HG03135 (cell line): ENCODE measurements around the gene UST.
"Not testable (repeated sequence)": the region's sequence is repeated elsewhere in the genome, so short reads cannot be mapped to it uniquely, and the experiment has no call there.

Experiments
- ATAC-seq: cut with Tn5 transposase; IDR thresholded peaks from one replicate; pipeline ENCODE4 v1.9.1; 2021; ENCODE audit warnings: mild to moderate bottlenecking, moderate library complexity; ENCODE audit not compliant: unreplicated experiment

The UST gene

GRCh38 chr6:148830614-148831013 lies 83.8 kb downstream of the UST start:
- ATAC-seq, result no peak

GRCh38 chr6:148831064-148831463 lies 84.2 kb downstream of the UST start:
- ATAC-seq, result no peak

DNA sequence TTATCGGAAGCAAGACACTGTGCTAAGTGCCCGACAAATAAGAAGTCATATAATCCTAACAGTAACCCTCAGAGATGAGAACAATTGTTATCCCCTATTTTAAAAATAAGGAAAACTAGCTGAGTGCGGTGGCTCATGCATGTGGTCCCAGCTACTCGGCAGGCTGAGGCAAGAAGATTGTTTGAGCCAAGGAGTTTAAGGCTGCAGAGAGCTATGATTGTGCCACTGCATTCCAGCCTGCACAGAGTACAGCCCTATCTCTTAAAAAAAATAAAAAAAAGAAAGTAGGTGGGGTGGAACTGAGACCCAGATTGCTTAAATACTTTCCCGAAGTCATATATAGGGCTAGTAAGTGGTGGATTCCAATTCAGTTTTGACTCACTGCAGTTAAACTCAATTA lies 84.7 kb downstream of the UST start:
- ATAC-seq, result no peak

DNA sequence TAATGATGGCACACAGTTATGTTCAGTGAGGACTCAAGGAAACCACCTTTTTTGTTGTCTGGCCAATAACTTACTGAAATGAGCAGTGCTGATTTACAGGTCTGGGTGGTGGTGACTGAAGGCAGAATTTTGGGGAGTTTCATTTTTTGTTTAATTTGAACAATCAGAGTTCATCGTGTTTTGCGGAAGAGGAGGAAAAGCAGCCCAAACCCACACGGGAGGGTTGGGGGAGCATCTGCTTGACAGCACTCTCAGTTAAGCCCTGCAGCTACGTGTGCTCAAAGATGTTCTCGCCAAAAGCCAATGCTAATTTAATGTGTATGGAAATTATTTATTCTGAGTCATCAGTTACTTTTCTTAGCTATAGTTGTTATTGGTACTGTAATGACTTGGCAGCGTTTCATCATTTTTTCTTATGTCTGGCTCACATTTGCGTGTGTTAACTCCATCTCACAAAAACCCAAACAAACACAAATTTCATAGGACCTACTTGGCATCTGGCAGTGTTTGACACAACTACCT lies 89.2 kb downstream of the UST start:
- ATAC-seq, result no peak

DNA sequence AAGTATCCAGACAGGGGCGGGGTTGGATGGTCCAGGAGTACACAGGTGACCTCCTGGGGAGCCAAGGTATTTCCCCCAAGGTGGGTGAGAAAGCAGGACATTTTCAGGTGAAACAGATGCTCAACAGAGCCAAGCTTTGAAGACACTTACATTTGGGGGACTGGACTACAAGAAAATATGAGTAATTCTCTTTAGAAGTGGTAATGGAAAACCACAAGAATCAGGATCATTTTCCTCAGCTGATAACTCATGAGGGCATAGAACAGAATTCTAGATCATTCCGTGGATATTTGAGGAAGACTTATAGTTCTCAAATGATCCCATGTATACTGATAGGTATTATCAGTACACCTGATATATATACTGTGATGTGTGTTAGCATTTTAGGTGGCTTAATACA lies 89.9 kb downstream of the UST start:
- ATAC-seq, result no peak

GRCh38 chr6:148837941-148838340 lies 91.1 kb downstream of the UST start:
- ATAC-seq, result no peak

DNA sequence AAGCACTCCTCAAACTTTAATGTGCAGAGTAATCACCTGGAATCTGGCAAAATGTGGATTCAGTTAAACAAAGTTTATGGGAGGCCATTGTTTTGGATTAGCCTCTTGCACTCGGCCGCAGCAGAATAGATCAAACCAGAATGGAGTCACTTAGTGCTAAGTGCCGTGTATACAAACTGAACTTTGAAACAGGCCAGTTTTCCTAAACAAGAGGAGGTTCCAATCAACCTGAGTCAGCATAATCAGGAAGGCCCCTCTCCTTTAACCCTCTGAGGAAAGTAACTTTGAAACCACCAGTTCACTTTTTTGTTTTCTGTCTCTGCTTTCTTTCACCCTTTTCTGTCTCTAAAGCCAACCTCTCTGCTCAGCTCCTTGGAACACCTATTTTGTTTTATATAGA lies 92.2 kb downstream of the UST start:
- ATAC-seq, result no peak

GRCh38 chr6:148840256-148840655 lies 93.4 kb downstream of the UST start:
- no peak for ATAC-seq

- ATAC-seq, result no peak
Observed at GRCh38 chr6:148842296-148843019, 95.6 kb downstream of the UST start.

- no peak for ATAC-seq
Observed at GRCh38 chr6:148845464-148845863, 98.6 kb downstream of the UST start.

DNA sequence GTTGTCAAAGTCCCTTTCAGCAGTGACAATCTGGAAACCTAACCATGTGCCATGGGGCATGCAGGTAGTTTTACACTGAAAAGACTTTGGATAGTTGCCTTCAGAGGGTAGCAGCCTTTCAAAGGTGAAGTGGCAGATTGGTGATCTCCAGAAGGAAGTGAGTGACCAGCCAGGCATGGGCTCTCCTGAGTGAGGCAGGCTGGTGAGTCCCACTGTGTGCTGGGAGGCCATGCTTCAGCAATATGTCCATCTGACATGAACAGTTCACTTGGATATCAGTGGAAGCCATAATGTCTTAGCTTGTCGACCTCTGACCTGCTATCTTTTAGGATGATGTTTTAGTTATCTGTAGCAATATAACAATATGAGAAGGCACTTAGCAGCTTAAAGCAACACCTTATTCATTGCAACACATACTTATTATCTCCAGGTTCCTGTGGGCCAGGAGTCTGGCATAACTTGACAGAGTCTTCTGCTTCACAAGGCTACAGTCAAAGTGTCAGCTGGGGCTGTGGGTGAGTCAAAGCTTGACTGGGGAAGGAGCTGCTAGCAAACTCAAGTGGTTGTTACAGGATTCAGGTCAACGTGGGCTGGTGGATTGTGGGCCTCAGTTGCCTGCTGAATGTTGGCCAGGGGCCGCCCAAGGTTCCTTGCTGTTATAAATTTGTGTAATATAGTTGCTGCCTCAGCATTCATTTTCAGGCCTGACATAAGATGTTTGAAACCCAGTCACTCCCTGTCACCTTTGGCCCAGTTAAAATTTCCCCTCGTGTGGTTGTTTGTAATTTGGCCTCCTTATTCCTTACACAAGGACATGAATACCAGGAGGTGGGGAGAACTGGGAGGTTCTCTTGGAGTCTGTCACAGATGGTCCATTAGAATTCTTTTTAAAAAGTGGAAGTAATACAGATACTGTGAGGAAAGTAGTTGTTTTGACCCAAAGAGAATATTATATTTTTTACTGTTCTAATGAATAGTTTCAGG lies 100.2 kb downstream of the UST start:
- ATAC-seq, result no peak

DNA sequence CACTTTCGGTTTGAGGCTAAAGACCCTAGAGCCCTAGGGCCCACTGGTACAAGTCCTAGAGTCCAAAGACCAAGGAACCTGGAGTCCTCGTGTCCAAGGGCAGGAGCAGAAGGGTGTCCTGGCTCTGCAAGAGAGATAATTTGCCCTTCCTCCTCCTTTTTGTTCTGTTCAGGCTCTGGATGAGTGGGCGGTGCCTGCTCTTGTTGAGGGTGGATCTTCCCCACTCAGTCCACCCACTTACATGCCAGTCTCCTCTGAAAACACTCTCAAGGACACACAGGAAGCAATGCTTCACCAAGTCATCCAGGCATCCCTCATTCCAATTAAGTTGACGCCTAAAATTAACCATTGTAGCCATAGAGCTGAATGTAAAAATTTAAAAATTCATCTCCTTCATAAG lies 102.1 kb downstream of the UST start:
- ATAC-seq, result no peak

DNA sequence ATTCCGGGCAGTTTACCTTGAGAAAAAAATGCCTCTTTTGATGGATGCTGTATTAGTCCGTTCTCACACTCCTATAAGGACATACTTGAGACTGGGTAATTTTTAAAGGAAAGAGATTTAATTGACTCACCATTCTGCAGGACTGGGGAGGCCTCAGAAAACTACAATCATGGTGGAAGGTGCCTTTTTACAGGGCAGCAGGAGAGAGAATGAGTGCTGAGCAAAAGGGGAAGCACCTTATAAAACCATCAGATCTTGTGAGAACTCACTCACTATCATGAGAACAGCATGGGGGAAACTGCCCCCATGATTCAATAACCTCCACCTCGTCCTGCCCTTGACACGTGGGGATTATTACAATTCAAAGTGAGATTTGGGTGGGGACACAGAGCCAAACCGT lies 102.6 kb downstream of the UST start:
- ATAC-seq, result not testable (repeated sequence)

DNA sequence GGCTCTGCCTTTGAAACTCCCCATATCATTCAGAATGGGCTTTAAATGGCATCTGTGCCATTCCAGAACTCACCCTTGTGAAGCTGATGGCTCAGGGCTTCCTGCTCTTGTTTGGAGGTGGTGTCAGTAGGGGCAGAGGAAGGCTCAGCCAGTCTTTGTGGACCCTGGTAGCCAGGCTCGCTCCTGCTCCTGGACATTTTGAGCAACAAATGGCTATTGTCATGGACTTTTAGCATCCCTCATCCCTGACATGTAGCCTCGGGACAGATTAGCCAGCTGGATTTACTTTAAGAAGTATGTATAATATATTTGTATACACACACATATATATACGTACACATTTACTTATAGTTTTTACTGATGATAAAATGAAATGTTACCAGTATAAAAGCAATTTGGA lies 104.1 kb downstream of the UST start:
- ATAC-seq, result no peak

GRCh38 chr6:148851683-148852556 lies 105.1 kb downstream of the UST start:
- no peak for ATAC-seq

- ATAC-seq, result no peak
Observed at GRCh38 chr6:148852688-148853087, 105.9 kb downstream of the UST start.

- not testable (repeated sequence) for ATAC-seq
Observed at GRCh38 chr6:148853113-148853512, 106.3 kb downstream of the UST start.

GRCh38 chr6:148854096-148854495 lies 107.3 kb downstream of the UST start:
- ATAC-seq, result no peak

GRCh38 chr6:148854992-148855391 lies 108.2 kb downstream of the UST start:
- ATAC-seq, result no peak

DNA sequence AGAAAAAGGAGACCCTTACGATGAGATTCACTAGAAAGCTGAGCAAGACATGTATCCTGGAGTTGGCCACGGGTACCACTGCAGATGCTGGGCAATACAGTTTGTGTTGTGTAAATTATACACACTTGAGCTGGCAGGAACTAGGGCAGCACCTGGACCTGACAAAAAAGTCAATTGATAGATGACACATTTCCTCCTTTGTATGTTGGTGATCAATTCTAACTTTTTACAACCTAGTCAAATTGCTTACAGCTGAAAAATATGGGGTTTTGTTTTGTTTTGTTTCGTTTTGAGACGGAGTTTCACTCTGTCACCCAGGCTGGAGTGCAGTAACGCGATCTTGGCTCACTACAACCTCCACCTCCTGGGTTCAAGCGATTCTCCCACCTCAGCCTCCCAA lies 108.9 kb downstream of the UST start:
- ATAC-seq, result no peak
